SK-N-SH (cell line): ENCODE results near the gene SRRM4.

Experiments used
- CHD2 ChIP-seq: fragments of 150-350 bp; IDR thresholded peaks from 2 replicates; pipeline ENCODE4 v1.6.1; 2018; ENCODE audit warnings: low read length; ENCODE audit not compliant: partially characterized antibody
- EZH2phosphoT487 ChIP-seq: fragments of 200-600 bp; sonication (generic); IDR thresholded peaks from 2 replicates; pipeline ENCODE4 v1.6.1; 2017; ENCODE audit warnings: low read depth, mixed run types, mild to moderate bottlenecking, antibody characterized with exemption, moderate library complexity, borderline replicate concordance
- JUND ChIP-seq: IDR thresholded peaks from 2 replicates; pipeline ENCODE4 v1.4.0; 2012
- REST ChIP-seq: IDR thresholded peaks from 2 replicates; pipeline ENCODE4 v1.6.1; 2012; ENCODE audit warnings: mild to moderate bottlenecking, low read depth, low read length, moderate library complexity
- TF ChIP-seq, protein P1 (sequence below): fragments of 200-600 bp; sonication (generic); IDR thresholded peaks from 2 replicates; pipeline ENCODE4 v1.6.1; 2017; ENCODE audit warnings: antibody characterized with exemption, mild to moderate bottlenecking, moderate library complexity
- TF ChIP-seq, protein P2 (sequence below): fragments of 150-350 bp; IDR thresholded peaks from 2 replicates; pipeline ENCODE4 v1.6.1; 2017; ENCODE audit warnings: antibody characterized with exemption, low read length, low read depth, borderline replicate concordance

DNA sequence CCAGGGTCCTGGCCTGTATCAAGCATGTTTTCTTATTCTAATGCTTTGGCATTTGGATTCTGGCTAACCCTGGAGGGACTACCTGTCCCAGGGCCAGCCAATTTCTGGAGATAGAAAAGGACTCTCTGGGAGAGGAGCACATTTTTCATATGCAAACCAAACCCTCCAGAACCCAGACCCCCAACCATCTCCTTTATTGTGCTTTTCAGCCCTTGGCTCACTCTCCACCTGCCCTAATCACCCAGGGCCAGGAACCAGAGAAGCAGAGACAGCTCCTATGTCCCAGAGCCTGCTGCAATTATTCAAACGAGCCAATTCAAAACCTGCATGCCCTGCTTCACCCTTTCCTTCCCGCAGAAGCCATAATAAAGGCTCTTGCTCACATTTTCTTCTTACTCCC is 221.2 kb downstream of the SRRM4 start:
- TF ChIP-seq, protein P1, sequence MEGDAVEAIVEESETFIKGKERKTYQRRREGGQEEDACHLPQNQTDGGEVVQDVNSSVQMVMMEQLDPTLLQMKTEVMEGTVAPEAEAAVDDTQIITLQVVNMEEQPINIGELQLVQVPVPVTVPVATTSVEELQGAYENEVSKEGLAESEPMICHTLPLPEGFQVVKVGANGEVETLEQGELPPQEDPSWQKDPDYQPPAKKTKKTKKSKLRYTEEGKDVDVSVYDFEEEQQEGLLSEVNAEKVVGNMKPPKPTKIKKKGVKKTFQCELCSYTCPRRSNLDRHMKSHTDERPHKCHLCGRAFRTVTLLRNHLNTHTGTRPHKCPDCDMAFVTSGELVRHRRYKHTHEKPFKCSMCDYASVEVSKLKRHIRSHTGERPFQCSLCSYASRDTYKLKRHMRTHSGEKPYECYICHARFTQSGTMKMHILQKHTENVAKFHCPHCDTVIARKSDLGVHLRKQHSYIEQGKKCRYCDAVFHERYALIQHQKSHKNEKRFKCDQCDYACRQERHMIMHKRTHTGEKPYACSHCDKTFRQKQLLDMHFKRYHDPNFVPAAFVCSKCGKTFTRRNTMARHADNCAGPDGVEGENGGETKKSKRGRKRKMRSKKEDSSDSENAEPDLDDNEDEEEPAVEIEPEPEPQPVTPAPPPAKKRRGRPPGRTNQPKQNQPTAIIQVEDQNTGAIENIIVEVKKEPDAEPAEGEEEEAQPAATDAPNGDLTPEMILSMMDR, result no peak
- TF ChIP-seq EZH2phosphoT487 (no peak), CHD2 (no peak), JUND (no peak), REST (no peak)
- TF ChIP-seq, protein P2, sequence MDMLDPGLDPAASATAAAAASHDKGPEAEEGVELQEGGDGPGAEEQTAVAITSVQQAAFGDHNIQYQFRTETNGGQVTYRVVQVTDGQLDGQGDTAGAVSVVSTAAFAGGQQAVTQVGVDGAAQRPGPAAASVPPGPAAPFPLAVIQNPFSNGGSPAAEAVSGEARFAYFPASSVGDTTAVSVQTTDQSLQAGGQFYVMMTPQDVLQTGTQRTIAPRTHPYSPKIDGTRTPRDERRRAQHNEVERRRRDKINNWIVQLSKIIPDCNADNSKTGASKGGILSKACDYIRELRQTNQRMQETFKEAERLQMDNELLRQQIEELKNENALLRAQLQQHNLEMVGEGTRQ, result no peak
